T-cell (primary cell): ENCODE results near the gene TUBB1. TPM values are rescaled to one million over a fixed set of nuclear protein-coding genes. Genes with fewer than 3 reads are reported as not detected.

Experiments
- ATAC-seq, 4 experiments: fragments of 200-7000 bp in 3 of 4; fragments of 150-1000 bp in 1 of 4; cut with Tn5 transposase; replicated peaks in 1 of 4; 1 replicate in 3 of 4; 2 replicates in 1 of 4; pipeline ENCODE4 v1.10.0; 2021; ENCODE audit warnings: moderate library complexity in 3 of 4, mild to moderate bottlenecking in 2 of 4, moderate number of reproducible peaks in 1 of 4
- CTCF ChIA-PET, 2 donors: fragments of 300-600 bp; sonication (Branson Sonifier 250); formaldehyde crosslinking; loops; one replicate each; lab custom pipeline; 2022; ENCODE audit warnings: antibody characterized with exemption in 2 of 2; lab: Charles Lee
- POLR2A ChIA-PET, 2 donors: fragments of 300-600 bp; sonication (Branson Sonifier 250); formaldehyde crosslinking; loops; one replicate each; lab custom pipeline; 2022; ENCODE audit warnings: antibody characterized with exemption in 2 of 2; lab: Charles Lee
- DNase-seq, 35 experiments: peaks; one replicate each; pipeline versions ENCODE4 v3.0.0 to v3.0.0-alpha.2; 2013 to 2023
- H3K27ac ChIP-seq: one replicate; pipeline ENCODE4 v1.5.1; 2013; ENCODE audit warnings: low read length
- H3K27me3 ChIP-seq, 2 experiments: replicated peaks in 1 of 2; 1 replicate in 1 of 2; 2 replicates in 1 of 2; pipeline versions ENCODE4 v1.6.1 to v1.7.0; 2013; ENCODE audit warnings: low read length in 1 of 2, mixed read lengths in 1 of 2; ENCODE audit not compliant: control insufficient read depth in 2 of 2, insufficient read depth in 2 of 2; ENCODE audit errors: extremely low read depth in 1 of 2
- H3K36me3 ChIP-seq, 2 donors: 1 replicate in 1 of 2; 2 replicates in 1 of 2; pipeline versions ENCODE4 v1.6.1 to v1.7.0; 2013; ENCODE audit warnings: low read length in 1 of 2; ENCODE audit not compliant: control insufficient read depth in 2 of 2, insufficient read depth in 1 of 2; ENCODE audit errors: extremely low read depth in 1 of 2
- H3K4me1 ChIP-seq, 2 experiments: 1 replicate in 1 of 2; 2 replicates in 1 of 2; pipeline versions ENCODE4 v1.6.1 to v1.7.0; 2013; ENCODE audit warnings: low read length in 2 of 2, mixed read lengths in 1 of 2; ENCODE audit not compliant: insufficient read depth in 2 of 2, control insufficient read depth in 1 of 2; ENCODE audit errors: extremely low read depth in 1 of 2
- H3K4me3 ChIP-seq, 2 donors: 1 replicate in 1 of 2; 2 replicates in 1 of 2; pipeline versions ENCODE4 v1.5.1 to v1.7.0; 2013; ENCODE audit warnings: mild to moderate bottlenecking in 2 of 2, low read length in 1 of 2, moderate library complexity in 1 of 2; ENCODE audit not compliant: control insufficient read depth in 1 of 2; ENCODE audit errors: extremely low read depth in 1 of 2
- H3K9me3 ChIP-seq: 2 replicates; pipeline ENCODE4 v1.7.0; 2013
- H3K27ac Mint-ChIP-seq, 2 donors: one replicate each; pipeline ENCODE4 v1.8.0; 2020 to 2021; ENCODE audit warnings: mild to moderate bottlenecking in 2 of 2, mixed read lengths in 2 of 2
- H3K27me3 Mint-ChIP-seq, 2 donors: one replicate each; pipeline ENCODE4 v1.8.0; 2021 to 2022; ENCODE audit warnings: mixed read lengths in 2 of 2
- H3K36me3 Mint-ChIP-seq: one replicate; pipeline ENCODE4 v1.8.0; 2021; ENCODE audit warnings: mixed read lengths
- H3K4me1 Mint-ChIP-seq, 3 donors: one replicate each; pipeline ENCODE4 v1.8.0; 2020 to 2022; ENCODE audit warnings: mixed read lengths in 3 of 3, mild to moderate bottlenecking in 1 of 3
- H3K4me3 Mint-ChIP-seq, 3 donors: one replicate each; pipeline ENCODE4 v1.8.0; 2020 to 2022; ENCODE audit warnings: mild to moderate bottlenecking in 3 of 3, mixed read lengths in 3 of 3, moderate library complexity in 3 of 3
- H3K9me3 Mint-ChIP-seq, 3 donors: one replicate each; pipeline ENCODE4 v1.8.0; 2020 to 2022; ENCODE audit warnings: mixed read lengths in 3 of 3
- WGBS: methylation state at CpG from one replicate; pipeline ENCODE4 v1.1.5; 2013; ENCODE audit warnings: missing lambda C conversion rate; ENCODE audit not compliant: insufficient coverage; 5-methylcytosine and 5-hydroxymethylcytosine counted together
- total RNA-seq, 35 experiments: library from RNA in 6 of 35; stranded (reverse) in 6 of 35; fragments of 120-200 nt in 1 of 35; gene quantifications; one replicate each; pipeline versions ENCODE4 v1.2.1 to v1.2.4 and lab custom pipeline; 2013 to 2026

Gene TUBB1
- total RNA-seq, 5 donors from 2014 or later (not counting 1 experiment from before 2014, with no cell fraction given): 0.56 to 5.0 TPM; not detected in 3

DNA sequence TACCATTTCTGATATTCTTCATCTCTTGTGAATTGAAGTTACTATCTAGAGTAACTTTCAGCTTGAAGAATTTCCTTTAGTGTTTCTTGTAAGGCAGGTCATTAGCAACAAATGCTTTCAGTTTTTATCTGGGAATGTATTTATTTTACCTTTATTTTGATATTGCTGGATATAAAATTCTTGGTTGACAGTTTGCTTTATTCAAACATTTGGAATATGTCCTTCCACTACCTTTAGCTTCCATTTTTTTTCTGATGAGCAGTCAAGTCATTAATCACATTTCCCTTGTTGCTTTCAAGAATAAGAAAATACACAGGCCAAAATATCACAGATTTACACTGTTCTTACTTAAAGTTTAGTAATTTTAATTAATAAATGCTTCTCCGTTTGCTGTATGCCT, 43.9 kb upstream of the TUBB1 start:
- Mint-ChIP-seq H3K9me3 (peaks cover 7 to 17% (median 8%) of the 10 kb centered on the region in 3 donors), H3K36me3 (peaks cover 3% of the 10 kb centered on the region), H3K27ac (no peak overlapping the region), H3K4me3 (no peak overlapping the region), H3K4me1 (peaks cover 0 to under 1% (median 0%) of the 10 kb centered on the region in 3 donors), H3K27me3 (no peaks in the 10 kb centered on the region)
- Histone ChIP-seq H3K27ac (no peak overlapping the region), H3K4me1 (peaks cover 0 to 2% of the 10 kb centered on the region in 2 experiments), H3K36me3 (no peaks in the 10 kb centered on the region), H3K27me3 (no peaks in the 10 kb centered on the region), H3K9me3 (peaks cover 2% of the 10 kb centered on the region), H3K4me3 (no peak overlapping the region)
- 90% methylated on average over 1 of the region's 1 CpG for WGBS
- DNase-seq: no peak
- ATAC-seq: no peak
- ChIA-PET POLR2A (no interaction called here), CTCF (no interaction called here)

DNA sequence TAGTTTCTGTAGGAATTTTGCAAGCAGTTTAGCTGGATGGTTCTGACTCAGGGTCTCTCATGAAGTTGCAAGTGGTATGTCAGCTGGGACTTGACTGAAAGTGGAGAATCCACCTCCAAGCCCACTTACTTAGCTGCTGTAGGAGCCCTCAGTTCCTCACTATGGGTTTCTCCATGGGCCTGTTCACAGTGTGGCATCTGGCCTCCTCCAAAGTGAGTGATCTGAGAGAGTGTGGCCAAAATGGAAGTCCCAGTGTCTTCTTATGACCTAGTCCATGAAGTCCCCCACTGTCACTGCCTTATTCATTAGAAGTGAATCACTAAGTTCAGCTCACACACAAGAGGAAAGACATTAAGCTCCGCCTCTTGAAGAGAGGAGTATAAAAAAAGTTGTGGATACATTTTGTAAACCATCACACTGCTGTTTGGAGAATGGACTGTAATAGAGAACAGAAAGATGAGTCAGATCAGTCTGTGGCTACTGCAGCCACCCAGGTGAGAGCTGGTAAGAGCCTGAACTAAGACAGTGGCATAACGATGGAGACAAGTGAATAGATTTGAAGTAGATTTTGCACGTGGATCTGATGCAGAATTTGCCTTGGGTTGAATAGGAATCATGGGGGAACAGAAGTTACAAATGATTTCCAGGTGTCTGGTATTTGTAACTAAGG, 43.0 kb upstream of the TUBB1 start:
- H3K4me3 Mint-ChIP-seq: no peak overlapping the region
- ChIA-PET POLR2A (interaction anchor here in 1 of 2 donors (0.5 kb wide), 1 partner anchor 112 kb away, joined by 3 read pairs; no protein-coding TSS in a partner anchor), CTCF (interaction anchor here in 1 of 2 donors (0.9 kb wide), 1 partner anchor 147 kb away, joined by 3 read pairs; no protein-coding TSS in a partner anchor)
- peaks cover 7 to 17% (median 8%) of the 10 kb centered on the region in 3 donors for H3K9me3 Mint-ChIP-seq
- no peak overlapping the region for H3K27ac Mint-ChIP-seq
- 100% methylated on average over 1 of the region's 3 CpGs for WGBS
- Histone ChIP-seq H3K4me1 (peaks cover 0 to 7% of the 10 kb centered on the region in 2 experiments), H3K4me3 (no peak overlapping the region), H3K27ac (no peak overlapping the region), H3K27me3 (no peaks in the 10 kb centered on the region), H3K9me3 (peaks cover 2% of the 10 kb centered on the region), H3K36me3 (no peaks in the 10 kb centered on the region)
- H3K4me1 Mint-ChIP-seq: peaks cover 0 to 3% (median 1%) of the 10 kb centered on the region in 3 donors
- H3K27me3 Mint-ChIP-seq: no peaks in the 10 kb centered on the region
- no peak for ATAC-seq
- H3K36me3 Mint-ChIP-seq: peaks cover 3% of the 10 kb centered on the region
- no peak for DNase-seq

DNA sequence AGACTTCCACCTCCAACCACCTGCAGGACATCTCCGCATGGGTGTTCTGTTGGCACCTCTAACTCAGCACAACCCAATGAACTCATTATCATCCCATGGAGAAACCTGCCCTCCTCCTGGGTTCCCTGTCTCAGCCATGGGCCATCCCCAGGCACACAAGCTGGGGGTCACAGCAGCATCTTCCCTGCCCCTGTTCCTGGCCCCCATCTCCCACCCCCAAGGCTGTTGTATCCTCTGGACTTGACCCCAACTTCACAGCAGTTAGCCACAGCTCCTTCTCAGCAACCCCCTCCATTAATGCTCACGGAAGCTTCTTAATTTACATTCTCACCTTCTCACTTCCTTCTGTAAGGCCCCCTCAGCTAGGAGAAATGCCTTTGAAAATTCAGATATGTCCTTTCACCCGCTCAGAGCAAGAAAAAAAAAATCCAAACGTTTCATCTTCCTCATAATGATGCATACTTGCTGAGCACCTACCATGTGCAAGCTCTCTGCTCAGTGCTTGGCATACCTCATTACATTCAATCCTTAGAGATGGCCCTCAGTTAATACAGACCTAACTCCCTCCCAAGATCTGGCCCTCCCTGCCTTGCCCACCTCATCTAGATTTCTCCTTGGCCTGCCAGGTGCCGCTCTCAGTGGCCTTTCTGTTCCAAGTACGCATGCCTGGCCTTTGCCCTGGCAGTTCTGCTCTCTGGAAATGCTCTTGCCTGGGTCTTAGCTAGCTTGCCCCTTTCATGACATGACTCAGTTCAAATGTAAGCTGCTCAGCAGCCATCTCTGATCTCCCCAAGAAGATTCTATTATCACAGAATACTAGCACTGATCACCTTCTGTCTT, 40.7 kb upstream of the TUBB1 start:
- ATAC-seq (no peak), DNase-seq (no peak)
- Mint-ChIP-seq H3K36me3 (peaks cover 3% of the 10 kb centered on the region), H3K27ac (no peak overlapping the region), H3K9me3 (peaks cover 7 to 17% (median 8%) of the 10 kb centered on the region in 3 donors), H3K27me3 (no peaks in the 10 kb centered on the region), H3K4me3 (peak overlapping the region in 2 of 3 donors; percentile 11 to 29), H3K4me1 (peaks cover 15 to 19% (median 18%) of the 10 kb centered on the region in 3 donors)
- no peak overlapping the region for H3K27ac ChIP-seq
- H3K36me3 ChIP-seq: no peaks in the 10 kb centered on the region
- POLR2A ChIA-PET: interaction anchor here in 1 of 2 donors (0.5 kb wide), 1 partner anchor 68 kb away, joined by 3 read pairs; no protein-coding TSS in a partner anchor
- 80% methylated on average over 5 of the region's 6 CpGs for WGBS
- H3K4me3 ChIP-seq: no peak overlapping the region
- H3K9me3 ChIP-seq: peaks cover 2% of the 10 kb centered on the region
- CTCF ChIA-PET: interaction anchor here (0.7 kb wide), 2 partner anchors 24 to 218 kb away, joined by 3 read pairs; no protein-coding TSS in a partner anchor
- H3K27me3 ChIP-seq: no peaks in the 10 kb centered on the region
- peaks cover 7 to 27% of the 10 kb centered on the region in 2 experiments for H3K4me1 ChIP-seq

DNA sequence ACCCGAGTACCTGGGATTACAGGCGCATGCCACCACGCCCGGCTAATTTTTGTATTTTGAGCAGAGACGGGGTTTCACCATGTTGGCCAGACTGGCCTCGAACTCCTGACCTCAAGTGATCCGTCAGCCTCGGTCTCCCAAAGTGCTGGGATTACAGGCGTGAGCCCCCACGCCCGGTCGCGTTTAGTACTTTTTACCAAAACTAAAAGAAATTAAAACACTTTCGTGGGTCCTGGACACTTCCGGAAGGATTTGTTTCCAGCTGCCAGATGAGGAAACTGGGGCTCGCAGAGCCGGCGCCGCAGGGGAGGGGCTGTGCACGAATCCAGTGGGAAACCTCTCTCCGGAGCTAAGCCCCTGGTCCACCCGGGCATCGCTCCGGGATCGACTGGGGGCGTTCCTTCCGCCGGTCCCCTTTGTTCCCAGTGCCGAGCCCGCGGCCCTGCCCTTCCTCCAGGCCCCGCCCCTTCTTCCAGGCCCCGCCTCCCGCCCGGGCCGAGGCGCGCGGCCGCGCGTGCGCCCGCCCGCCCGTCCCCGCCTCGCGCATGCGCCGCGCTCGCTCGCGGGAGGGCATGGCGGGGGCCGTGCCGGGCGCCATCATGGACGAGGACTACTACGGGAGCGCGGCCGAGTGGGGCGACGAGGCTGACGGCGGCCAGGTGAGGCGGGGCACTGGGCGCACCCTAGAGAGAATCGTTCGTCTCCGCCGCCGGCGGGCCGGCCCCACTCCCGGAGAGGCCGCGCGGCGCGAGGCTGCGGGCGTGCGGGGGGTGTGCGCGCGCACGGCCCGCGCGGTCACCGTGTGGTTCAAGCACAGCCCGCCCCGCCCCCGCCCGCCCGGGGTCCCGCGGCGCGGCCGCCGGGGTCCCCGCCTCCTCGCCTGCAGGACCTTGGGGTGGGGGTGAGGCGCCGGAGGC, 38.3 kb upstream of the TUBB1 start, which contains the start of gene NELFCD:
NELFCD (plus strand) TSS at position 546 of the 917 bp plus-strand sequence; CDS start at position 600, 54 bp downstream.
- Mint-ChIP-seq H3K9me3 (peaks cover 0 to 9% (median 0%) of the 10 kb centered on the region in 3 donors), H3K36me3 (peaks cover 8% of the 10 kb centered on the region), H3K4me1 (peaks cover 38 to 41% (median 41%) of the 10 kb centered on the region in 3 donors), H3K27ac (peak within 1 kb of the TSS; percentile 83 to 91), H3K4me3 (peak within 1 kb of the TSS; percentile 52 to 91 (median 88)), H3K27me3 (no peaks in the 10 kb centered on the region)
- Histone ChIP-seq H3K4me3 (peak within 1 kb of the TSS; percentile 89 to 90), H3K27me3 (no peaks in the 10 kb centered on the region), H3K4me1 (peaks cover 10 to 40% of the 10 kb centered on the region in 2 experiments), H3K27ac (peak within 1 kb of the TSS; percentile 69), H3K36me3 (peaks cover 0 to 10% of the 10 kb centered on the region in 2 donors), H3K9me3 (no peaks in the 10 kb centered on the region)
- peak; percentile 89 to 94 (median 92) for ATAC-seq
- ChIA-PET CTCF (interaction anchor here (0.6 to 0.7 kb wide), 5 partner anchors 33 to 476 kb away, joined by 3 to 14 read pairs (median 4); no protein-coding TSS in a partner anchor), POLR2A (no interaction called here)
- WGBS: 7% methylated on average over 95 of the region's 109 CpGs
- peak; percentile 67 to 94 (median 83) for DNase-seq

DNA sequence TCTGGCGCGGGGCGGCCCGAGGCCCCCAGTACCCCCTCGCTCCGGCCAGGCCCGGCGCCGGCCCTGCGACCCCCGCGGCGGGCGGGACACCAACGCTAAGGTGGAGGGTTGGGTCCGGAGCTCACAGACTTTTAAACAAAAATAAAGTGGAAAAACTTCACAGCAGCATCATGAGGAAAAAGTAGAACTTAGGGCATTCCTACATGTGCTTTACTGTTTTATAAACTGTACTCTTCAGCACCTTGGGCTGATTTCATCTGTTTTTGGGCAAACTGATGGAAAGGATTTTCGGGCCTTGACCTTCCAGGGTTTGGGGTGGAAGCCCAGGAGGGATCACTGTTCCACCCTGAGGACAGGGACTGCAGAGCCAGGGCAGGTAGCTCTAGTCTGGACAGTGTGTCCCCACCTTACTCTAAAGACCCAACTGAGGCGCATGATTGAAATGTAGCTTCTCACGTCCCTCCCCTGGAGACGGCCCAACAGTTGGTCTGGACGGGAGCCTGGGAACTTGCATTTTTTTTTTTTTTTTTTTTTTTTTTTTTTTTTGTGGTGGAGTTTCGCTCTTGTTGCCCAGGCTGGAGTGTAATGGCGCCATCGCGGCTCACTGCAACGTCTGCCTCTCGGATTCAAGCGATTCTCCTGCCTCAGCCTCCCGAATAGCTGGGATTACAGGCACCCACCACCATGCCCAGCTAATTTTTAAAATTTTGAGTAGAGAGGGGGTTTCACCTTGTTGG, 37.4 kb upstream of the TUBB1 start:
- Mint-ChIP-seq H3K36me3 (peaks cover 9% of the 10 kb centered on the region), H3K27ac (peak overlapping the region; percentile 83 to 91), H3K27me3 (no peaks in the 10 kb centered on the region), H3K9me3 (peaks cover 0 to 1% (median 0%) of the 10 kb centered on the region in 3 donors), H3K4me3 (peak overlapping the region; percentile 52 to 91 (median 88)), H3K4me1 (peaks cover 38 to 46% (median 44%) of the 10 kb centered on the region in 3 donors)
- ATAC-seq (peak; percentile 2 to 10 (median 6)), DNase-seq (peak in 2 of 35 experiments; percentile 17 to 40)
- Histone ChIP-seq H3K27ac (peak overlapping the region; percentile 51), H3K4me3 (peak overlapping the region; percentile 89 to 90), H3K36me3 (peaks cover 0 to 17% of the 10 kb centered on the region in 2 donors), H3K27me3 (no peaks in the 10 kb centered on the region), H3K9me3 (no peaks in the 10 kb centered on the region), H3K4me1 (peaks cover 10 to 42% of the 10 kb centered on the region in 2 experiments)
- POLR2A ChIA-PET: no interaction called here
- CTCF ChIA-PET: interaction anchor here (0.6 to 0.7 kb wide), 8 partner anchors 32 to 475 kb away, joined by 3 to 14 read pairs (median 4); no protein-coding TSS in a partner anchor
- 0% methylated on average over 4 of the region's 29 CpGs for WGBS
